Forelimb muscle (tissue), 1 donor: ENCODE results near the gene FGF13. TPM values are rescaled to one million over a fixed set of nuclear protein-coding genes. Genes with fewer than 3 reads are reported as not detected.

Source experiments
- DNase-seq: peaks from one replicate; pipeline ENCODE4 v3.0.0-alpha.2; 2013; ENCODE audit warnings: low read depth
- polyA plus RNA-seq: library from polyadenylated mRNA; unstranded; fragments of 120-200 nt; gene quantifications from one replicate; pipeline ENCODE4 v1.2.1, GENCODE V29; 2013; ENCODE audit not compliant: insufficient read length

The FGF13 gene
- polyA plus RNA-seq, 1 donor: 81.2 TPM

GRCh38 chrX:138664016-138664415 is 47.5 kb downstream of the FGF13 start:
- DNase-seq: no peak

- DNase-seq: no peak
Observed at GRCh38 chrX:138651494-138651893, 60.0 kb downstream of the FGF13 start.

- DNase-seq: no peak
Observed at GRCh38 chrX:138648568-138648967, 62.9 kb downstream of the FGF13 start.

GRCh38 chrX:138638996-138639395 is 72.5 kb downstream of the FGF13 start:
- DNase-seq: no peak
